H4 (cell line): ENCODE data around the gene RTN4R. TPM values are rescaled to one million over a fixed set of nuclear protein-coding genes. Genes with fewer than 3 reads are reported as not detected.

Source experiments
- DNase-seq: peaks from one replicate; pipeline ENCODE4 v3.0.0-alpha.2; 2015; ENCODE audit warnings: low spot score
- total RNA-seq: library from RNA; depleted of rRNA; stranded (reverse); fragments of >200 nt; shearing (Covaris generic); gene quantifications from 2 replicates; pipeline ENCODE4 v1.2.3, GENCODE V29; 2014

The RTN4R gene
- total RNA-seq, 1 experiment from 2014 or later: 3.2 TPM

DNA sequence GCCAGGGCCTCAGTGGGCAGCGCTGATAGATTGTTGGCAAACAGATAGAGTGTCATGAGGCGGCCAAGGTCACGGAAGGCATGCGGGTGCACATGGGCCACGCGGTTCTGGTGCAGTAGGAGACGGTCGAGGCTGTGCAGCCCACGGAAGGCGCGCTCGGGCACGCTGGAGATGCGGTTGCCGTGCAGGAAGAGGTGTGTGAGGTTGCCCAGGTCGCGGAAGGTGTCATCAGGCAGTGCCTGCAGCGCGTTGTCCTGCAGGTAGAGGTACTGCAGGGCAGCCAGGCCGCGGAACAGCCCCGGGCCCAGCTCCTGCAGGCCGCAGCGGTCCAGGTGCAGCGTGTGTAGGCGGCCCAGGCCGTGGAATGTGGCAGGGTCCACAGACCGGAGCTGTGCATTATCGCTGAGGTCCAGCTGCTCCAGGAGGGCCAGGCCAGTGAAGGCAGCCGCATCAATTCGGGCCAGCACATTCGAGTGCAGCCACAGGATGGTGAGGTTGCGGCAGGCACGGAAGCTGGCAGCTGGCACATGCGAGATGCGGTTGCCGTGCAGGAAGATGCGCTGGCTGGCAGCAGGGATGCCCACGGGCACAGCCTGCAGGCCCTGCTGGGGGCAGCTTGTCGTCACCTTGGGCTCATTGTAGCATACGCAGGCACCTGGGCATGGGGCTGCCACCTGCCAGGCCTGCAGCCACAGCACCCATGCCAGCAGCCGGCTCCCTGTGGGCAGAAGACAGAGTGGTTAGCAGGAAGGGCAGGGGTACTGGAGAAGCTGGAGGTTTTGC, 25.5 kb downstream of the RTN4R start:
- no peak for DNase-seq

DNA sequence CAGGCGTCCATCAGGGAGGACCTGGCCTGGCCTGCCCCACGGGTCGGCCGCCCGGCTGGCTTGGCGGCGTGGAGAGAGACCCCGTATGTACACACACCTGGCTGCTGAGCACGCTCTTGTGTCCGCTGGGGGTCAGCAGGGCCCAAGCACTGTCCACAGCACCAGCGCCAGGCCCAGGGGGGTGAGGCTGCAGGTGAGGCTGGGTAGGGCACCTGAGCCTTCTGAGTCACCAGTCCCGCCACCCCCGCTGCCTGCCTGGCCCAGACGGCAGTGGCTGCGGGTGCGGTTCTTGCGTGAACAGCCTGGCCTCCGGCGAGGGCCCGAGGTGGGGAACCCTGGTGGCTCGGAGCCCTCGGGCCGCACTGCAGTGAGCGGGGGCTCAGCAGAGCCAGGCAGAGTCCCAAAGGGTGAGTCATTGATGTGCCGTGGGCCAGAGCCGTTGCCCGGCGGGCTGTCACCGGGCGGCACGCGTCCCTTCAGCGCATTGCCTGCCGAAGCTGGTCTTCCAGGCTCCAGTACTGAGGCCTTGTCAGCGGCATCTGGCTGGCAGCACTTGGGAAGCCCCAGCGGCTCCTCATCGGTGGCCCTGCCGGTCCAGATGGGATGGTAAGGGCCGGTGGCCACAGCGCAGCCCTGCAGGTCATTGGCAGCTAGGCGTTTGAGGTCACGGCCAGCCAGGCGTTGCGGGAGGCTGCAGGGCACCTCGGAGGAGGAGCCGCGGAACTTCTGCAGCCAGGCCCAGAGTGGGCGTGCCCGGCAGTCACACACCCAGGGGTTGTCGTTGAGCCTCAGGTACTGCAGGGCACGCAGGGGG, 26.3 kb downstream of the RTN4R start:
- no peak for DNase-seq

DNA sequence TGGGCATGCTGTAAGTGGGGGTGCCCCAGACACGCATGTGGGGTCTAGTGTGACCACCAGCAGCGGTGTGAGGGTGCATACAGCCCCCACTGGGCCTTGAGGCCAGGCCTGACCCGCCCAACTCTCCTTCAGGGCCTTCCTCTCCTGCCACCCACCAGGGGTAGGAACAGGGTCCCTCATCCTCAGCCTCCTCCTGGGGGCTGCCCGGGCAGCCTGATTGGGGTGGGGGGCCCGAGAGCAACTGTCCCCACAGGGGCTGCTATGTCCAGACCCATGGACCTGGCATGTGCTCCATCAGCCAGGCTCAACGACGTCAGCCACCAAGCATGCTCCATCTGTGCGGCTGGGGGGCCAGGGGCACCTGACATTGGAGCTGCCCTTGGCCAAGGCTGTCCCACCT, 27.2 kb downstream of the RTN4R start:
- DNase-seq: no peak

DNA sequence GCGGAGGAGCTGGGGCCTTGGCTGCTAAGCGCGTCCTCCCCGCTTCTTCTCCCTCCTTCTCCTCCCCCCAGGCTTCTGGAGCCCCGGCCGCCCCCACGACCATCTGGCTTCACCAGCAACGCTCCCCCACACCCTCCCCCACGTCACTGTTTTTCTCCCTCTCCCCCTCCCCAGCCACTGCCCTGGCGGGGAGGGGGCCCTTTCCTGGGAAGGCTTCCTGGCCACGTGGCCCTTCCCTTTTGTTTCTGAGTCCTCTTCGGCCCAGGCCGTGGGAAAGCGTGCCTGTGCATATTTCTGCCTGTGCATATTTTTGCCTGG, 27.7 kb downstream of the RTN4R start:
- no peak for DNase-seq

DNA sequence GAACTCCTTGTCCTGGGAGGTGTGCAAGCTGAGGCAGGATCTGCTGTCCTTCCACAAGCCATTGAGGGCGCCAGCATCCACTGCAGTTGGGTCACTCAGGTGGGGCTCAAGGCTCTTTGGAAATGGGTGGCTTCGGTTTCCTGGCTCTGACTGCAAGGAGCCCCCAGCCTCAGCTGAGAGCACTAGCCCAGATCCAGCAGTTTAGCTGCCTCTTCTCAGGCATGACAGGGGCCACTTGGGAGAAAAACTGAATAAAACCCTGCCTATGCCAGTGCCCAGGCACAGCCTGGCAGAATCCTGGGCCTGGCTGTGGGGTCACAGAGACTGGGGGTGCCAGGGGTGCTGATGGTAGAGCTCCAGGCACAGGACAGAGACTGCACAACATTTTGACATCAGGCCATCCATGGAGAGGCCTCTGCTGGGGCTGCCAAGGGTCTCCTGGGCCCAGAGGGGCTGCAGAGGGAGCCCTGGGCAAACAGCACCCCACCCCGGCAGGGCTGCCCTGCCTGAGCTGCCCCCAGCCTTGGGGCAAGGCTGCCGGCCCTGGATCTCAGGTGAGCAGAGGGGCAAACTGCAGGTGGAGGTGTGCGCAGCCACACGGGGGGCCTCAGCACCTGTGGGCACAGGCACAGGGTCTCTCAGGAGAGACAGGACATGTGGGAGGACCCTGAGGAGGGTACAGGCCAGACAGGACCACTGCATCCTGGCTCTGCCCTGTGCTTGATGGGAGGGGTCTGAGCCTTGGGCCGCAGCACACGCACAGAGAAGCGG, 28.3 kb downstream of the RTN4R start:
- no peak for DNase-seq

DNA sequence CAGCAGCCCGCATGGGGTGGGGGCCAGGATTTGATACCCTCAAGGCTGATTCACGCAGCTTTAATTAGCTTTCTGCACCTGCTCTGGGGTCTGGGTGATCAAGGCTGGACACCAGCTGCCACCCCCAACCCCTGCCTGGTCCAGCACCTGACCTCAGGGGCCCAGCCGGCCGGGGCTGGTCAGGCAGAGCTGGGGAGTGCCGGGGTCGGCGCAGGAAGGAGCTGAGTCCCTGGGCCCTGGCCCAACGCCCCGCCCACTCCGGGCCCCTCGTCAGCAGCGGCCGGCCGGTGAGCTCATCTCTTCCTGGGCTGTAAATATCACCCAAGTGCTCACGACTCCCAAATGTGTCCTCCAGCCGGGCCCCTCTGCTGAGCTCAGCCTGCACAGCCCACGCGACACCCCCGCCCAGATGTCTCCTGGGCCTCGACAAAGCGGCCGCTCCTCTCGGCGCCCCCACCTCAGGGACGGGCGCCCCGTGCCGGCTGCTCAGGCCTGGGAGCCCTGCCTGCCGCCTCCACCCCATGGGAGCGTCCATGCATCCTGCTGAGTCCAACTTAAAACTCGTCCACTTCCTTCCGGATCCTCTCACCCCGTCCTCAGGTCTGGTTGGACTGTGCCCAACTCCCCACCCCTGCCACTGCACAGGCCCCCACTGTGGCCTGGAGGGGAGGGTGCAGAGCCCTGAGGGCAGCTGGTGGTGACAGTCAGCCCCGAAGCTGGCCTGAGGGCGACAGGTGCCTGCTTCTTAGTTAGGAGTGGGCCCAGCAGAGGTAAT, 29.0 kb downstream of the RTN4R start:
- DNase-seq: no peak

DNA sequence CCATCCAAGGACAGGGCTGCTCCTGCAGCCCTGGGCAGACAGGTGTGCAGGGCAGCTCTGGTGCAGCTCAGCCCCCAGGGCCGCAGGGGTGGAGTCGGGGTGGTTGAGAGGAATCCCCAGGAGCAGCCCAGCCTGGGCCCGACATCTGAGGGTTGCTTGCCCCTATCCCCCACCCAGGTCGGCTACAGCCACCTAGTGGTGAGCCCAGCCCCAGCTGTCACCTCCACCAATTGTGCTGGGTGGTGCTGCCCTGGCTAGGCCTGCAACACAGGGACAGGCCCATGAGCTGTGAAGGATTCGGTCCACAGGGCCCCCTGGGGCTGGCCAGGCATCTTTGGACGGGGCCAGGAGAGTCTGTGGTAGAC, 29.6 kb downstream of the RTN4R start:
- no peak for DNase-seq

DNA sequence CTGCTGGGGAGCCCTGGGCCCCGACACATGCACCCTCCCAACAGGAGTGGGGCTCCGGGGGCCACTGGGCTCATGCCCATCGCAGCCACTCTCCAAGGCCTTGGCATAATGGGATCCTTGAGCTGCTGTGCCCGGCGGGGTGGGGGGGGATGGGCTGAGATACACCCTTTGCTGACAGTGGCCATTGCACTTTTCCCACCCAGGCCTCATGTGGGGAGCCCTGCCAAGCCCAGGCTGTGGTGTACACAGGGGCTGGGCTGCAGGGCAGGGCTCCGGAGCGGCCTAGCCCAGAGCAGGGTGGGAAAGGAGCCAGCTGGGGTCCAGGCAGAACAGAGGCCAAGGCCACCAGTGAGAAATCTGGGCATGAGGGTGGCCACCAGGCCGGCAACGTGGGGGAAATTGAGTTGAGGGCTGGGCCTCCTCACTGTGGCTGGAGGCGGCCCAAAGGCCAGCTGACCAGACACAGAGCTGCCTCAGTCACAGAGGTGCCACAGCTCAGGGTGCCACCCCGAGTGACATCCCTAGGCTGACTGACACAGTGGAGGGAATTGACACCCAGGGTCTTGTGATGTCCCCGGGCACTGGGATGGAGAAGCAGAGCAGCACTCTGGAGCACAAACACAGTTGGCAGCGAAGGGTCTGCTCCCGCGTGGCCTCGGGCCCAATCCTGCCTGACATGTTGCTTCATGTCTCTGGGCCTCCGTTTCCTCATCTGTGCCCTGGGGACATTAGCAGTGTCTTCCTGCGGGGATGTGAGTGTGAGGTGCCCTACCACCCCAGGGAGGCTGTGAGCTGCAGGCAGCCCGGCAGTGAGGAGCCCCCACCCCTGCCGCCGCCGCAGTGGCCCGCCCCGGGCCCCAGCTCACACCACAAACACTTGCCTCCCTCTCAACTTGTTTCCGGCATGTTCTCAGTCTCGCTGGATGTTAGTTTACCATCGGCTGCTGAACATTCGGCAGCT, 30.4 kb downstream of the RTN4R start:
- no peak for DNase-seq

DNA sequence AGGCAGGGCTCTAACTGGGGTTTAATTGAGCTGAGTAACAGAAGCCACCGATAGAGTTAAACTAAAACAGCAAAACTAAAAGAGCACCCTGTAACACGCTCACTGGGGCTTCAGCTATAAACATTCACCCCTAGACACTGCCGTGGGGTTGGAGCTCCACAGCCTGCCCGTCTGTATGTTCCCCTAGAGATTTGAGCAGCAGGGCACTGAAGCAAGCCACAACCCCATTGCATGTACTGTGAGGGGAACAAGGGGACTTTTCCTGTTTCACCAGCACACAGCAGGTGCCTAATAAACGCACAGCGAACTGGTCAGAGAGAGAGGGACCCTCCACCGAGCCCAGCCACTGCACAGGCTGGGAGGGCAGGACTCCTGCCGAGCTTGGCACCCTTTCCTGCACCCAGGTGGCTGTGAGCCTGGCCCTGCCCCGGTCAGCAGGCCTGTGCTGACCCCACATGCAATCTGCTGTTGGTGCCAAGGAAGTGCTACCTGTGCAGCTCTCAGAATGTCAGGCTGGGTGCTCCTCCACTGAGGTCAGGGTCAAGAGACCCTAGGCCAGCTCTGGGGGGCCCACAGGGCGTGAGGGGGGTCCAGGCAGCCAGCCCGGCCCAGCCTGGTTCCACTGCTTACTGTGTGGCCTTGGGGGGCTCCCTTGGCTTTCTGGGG, 31.9 kb downstream of the RTN4R start:
- no peak for DNase-seq

DNA sequence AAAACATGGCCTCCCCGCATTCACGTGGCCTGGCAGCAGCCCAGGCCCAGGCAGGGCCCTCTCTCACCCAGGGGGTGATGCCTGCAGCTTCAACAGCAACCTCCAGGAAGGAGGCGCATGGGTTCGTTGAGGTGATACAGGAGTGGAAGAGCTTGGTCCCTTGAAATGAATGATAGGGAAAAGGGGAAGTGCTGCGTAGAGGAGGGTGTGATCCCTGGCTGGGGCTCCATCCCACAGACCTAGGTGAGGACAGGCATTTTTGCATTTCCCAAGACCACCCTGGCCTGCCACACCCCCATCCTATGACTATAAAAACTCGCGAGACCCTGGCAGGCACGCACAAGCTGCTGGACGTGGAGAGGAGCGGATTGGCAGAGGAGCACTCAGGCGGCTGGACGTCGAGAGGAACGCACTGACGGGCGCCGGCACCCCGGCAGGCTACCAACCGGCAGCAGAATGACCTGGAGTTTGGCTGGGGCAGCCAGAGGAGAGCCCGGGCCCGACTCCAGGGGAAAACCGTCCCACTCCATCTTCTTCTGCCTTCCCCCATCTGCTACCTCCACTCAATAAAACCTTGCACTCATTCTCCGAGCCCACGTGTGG, 32.6 kb downstream of the RTN4R start:
- DNase-seq: no peak

DNA sequence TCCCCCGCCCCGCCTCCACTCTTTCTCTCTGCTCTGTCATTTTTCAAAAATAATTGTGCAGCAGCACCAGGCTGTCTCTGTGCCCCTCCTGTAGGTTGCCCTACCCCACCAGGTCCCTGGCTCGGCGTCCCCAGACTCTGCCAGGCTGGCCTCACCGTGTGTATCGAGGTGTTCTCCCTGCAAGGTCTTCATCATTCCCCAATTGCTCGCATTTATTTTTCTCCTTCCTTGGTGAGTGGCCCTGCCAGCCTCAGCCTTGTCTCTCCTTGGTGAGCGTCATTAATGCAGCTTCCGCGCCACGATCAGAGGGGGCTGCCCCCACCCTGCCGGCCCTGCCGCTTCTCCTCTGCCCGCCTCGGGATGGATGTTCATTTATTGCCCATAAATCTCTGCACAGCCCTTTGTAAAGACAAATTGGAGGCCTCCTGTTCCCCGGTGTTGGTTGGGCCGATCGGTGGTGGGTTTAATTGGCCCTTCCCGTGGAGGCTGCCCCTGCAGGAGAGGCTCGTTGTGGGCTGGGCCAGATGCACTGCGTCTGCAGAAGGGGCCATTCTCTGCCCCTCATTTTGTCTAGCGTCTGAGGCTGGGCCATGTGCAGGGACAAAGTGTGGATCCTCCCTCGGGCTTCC, 33.2 kb downstream of the RTN4R start:
- DNase-seq: no peak

DNA sequence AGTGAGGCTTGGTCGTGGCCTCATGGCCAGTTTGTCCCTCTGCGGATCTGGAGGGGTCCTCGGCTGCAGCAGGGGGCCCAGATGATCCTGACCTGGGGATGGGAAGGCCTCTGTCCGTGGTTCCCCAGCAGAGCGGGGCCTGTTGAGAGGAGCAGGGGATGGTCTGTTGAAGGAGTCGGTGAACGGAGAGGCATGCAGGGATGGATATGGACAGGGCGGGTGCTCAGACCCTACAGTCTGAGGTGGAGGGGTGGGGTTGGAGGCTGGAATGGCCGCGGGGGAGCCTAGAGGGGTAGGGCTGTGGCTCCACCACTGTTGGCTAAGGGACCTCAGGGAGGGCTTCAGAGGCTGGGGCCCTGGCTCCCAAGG, 33.8 kb downstream of the RTN4R start:
- DNase-seq: no peak

DNA sequence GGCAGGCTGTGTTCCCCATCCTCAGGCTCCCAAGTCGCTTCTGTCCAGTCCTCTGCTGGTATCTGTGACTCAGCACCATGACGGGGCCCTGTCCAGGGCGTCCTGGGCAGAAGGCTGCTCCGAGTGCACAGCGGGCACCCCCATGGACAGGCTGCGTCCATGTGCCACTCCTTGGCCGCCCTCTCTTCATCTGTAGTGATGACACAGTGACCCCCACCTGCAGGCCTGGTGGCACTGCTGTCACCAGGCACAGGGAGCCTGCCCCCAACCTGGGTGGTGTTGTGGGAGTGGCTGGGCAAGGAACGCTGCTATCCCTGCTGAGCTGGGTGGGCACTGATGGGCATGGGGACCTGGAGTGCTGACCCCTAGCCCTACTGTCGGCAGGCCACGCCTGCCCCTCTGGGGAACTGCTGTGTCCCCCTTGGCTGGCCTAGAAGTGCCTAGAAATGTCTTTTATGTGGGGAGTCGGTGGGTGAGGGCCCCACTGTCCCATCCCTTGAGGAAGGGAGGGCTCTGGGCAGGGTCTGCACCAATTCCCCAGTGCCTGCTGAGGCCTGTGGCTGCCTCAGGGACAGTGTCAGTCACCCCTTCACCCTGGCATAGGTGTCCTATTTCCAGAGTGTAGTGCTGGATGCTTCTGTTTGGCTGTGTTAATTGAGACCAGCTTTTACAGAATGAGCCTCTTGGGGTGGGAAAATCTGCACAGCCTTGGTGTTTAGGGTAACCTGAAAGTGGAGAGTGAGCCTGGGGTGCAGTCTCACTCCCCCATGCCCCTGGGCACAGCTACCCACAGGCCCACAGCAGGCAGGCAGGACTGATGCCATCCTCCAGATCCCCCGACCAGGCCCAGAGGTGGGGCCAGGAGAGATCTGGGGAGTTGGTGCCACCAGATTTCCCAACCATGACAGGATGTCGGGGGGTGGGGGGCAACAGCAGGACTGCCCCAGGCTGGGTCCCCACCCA, 34.5 kb downstream of the RTN4R start:
- DNase-seq: no peak

DNA sequence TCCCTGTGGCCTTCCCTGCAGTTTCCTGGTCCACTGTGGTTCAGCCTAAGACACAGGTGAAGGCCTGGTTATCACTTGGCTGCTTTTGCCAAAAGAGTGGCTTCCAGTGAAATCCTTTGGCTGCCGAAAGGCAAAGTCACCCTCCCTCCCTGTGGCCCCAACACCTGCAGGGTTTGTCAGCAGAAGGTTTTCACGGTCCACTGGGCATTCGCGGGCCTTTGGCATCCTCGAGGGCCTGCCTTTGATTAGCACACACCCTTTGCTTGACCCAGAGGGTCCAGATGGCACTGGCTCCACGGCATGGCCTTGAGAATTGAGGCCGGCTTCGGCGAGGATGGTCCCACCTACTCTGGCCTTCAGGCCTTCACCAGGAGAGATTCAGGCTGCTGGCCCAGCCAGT, 35.3 kb downstream of the RTN4R start:
- DNase-seq: no peak

DNA sequence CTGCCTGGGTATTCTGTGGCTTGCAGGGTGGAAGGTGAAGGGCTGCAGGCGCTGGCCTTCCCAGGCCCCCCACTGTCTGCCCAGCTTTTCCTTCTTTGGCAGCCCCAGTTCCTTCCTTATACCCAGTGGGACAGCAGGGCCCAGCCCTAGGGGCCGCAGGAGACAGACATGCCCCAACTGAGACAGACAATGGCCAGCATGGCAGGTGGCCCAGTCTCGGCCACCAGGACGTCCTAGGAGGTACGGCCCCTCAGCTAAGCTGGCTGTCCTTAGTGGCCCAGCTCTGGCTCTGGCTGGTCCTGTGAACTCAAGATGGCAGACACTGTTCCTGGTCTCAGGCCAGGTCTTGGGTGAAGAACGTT, 35.9 kb downstream of the RTN4R start:
- DNase-seq: no peak

DNA sequence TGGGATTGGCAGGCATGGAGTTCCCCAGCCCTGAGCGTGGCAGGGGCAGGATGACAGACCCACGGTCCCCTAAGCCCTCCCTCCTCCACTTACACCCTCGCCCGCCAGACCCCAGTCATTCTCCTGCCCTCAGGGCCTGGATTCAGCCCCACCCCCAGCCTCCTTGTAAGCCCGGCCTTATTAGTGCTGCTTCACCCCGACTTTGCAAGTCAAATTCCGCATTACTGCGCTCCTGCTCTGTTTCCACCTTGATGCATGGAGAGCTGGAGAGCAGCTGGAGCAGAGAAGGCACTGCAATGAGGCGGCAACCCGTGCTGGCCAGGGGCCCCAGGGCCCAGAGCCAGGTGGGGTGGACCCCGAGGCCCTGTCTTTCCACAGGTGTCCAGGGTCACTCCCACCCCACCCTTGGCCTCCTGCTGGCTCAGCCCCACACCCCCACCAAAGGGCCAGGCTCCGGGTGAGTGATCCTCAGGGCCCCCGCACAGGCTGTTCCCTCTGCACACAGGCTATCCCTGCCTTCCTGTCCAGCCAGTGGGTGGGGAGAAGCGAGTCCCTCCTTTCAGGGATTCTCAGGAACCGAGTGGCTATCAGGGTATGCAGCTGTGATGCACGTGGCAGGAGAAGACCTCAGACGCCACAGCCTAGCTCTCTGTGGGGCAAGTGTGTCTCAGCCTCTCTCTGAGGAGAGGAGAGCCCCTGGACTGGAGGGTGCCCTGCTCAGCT, 36.4 kb downstream of the RTN4R start:
- no peak for DNase-seq

DNA sequence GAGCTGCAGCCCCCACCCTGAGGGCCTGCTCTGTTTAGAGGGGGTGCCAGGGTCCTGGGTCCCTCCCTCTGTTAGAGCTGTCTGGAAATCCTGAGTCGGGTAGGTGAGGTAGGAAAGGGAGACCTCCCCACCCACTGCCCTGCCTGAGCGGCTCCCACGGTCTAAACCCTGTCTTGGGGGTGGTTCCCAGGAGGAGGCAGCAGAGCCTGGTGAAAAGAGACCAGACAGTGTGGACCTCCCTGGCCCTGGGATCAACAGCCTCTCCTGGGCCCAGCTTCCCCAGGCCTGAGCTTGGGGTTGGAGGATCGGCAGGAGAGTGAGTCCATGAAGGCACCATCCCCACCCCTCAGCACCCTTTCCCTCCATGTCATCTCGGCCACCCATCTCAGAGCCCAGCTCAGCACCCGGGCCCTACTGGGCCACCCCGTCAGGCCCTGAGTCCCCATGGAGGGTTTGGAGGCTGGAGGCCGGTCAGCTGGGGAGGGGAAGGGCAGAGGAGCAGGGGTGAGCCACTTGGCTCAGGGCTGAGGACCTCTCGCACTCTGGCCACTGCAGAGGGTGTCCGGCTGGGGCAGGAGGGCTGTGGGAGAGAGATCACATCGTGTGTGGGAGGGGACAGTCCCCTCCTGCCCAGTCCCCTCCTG, 37.2 kb downstream of the RTN4R start:
- DNase-seq: no peak
